HepG2 (cell line): ENCODE data around the gene CD72. TPM values are rescaled to one million over a fixed set of nuclear protein-coding genes. Genes with fewer than 3 reads are reported as not detected.

Experiments used
- ATAC-seq: fragments of 200-7000 bp; cut with Tn5 transposase; 3 replicates; pipeline ENCODE4 v1.9.1; 2020; ENCODE audit warnings: mild to moderate bottlenecking, moderate library complexity
- BruUV-seq: library from RNA; stranded (reverse); fragments of 400-500 nt; replicated peaks from 2 replicates; lab custom pipeline; 2021; lab: Mats Ljungman, UMichigan
- CTCF ChIA-PET: fragments of 300-600 bp; formaldehyde crosslinking; extraction: SDS; loops from one replicate; lab custom pipeline; 2021; ENCODE audit warnings: low total read pairs, inconsistent platforms, low intra/inter-chr PET ratio; lab: Yijun Ruan, JAX
- POLR2A ChIA-PET: fragments of 350-600 bp; sonication (Branson Sonifier 250); formaldehyde crosslinking; loops from one replicate; lab custom pipeline; 2020; ENCODE audit warnings: antibody characterized with exemption, inconsistent platforms; lab: Yijun Ruan, JAX
- DNase-seq: peaks from one replicate; pipeline ENCODE4 v3.0.0-alpha.2; 2015; ENCODE audit warnings: low spot score
- FAIRE-seq: peaks from 3 replicates; lab custom pipeline; 2011; peaks lifted over from hg19 to GRCh38; lab: Jason Lieb, UNC
- H2AFZ ChIP-seq: one replicate; pipeline ENCODE4 v1.6.1; 2011; ENCODE audit warnings: low read length, inconsistent platforms
- H3K27ac ChIP-seq: fragments of 300-600 bp; 3 replicates; pipeline ENCODE4 v1.8.0; 2011; ENCODE audit warnings: mixed run types, mild to moderate bottlenecking, mixed read lengths, low read length, inconsistent platforms; ENCODE audit not compliant: insufficient read depth; ENCODE audit errors: extremely low read length
- H3K27me3 ChIP-seq, 2 experiments: fragments of 200-600 bp in 1 of 2; 2 replicates in 1 of 2; 3 replicates in 1 of 2; pipeline versions ENCODE4 v1.6.0 to v1.8.0; 2011; ENCODE audit warnings: low read length in 2 of 2, mild to moderate bottlenecking in 2 of 2, moderate library complexity in 2 of 2, inconsistent platforms in 1 of 2; ENCODE audit not compliant: insufficient read depth in 2 of 2, control insufficient read depth in 1 of 2
- H3K36me3 ChIP-seq, 2 experiments: fragments of 200-600 bp in 1 of 2; replicated peaks in 1 of 2; 2 replicates in 1 of 2; 3 replicates in 1 of 2; pipeline versions ENCODE4 v1.5.1 to v1.8.0; 2011; ENCODE audit warnings: low read length in 2 of 2, inconsistent platforms in 1 of 2; ENCODE audit not compliant: insufficient read depth in 2 of 2, control insufficient read depth in 1 of 2
- H3K4me1 ChIP-seq: 2 replicates; pipeline ENCODE4 v1.5.1; 2012; ENCODE audit warnings: low read length, inconsistent platforms; ENCODE audit not compliant: insufficient read depth
- H3K4me2 ChIP-seq: 2 replicates; pipeline ENCODE4 v1.6.0; 2011; ENCODE audit warnings: low read depth, low read length, inconsistent platforms
- H3K4me3 ChIP-seq, 3 experiments: fragments of 200-600 bp in 1 of 3; sonication (generic), shearing (Covaris generic) in 1 of 3; replicated peaks in 1 of 3; 2 replicates each; pipeline ENCODE4 v1.5.1; 2011 to 2016; ENCODE audit warnings: low read length in 3 of 3, inconsistent platforms in 2 of 3, low read depth in 2 of 3, mild to moderate bottlenecking in 2 of 3, control low read depth in 1 of 3, mixed read lengths in 1 of 3; ENCODE audit not compliant: insufficient read depth in 1 of 3
- H3K79me2 ChIP-seq: one replicate; pipeline ENCODE4 v1.6.1; 2011; ENCODE audit warnings: low read length, inconsistent platforms; ENCODE audit not compliant: insufficient read depth
- H3K9ac ChIP-seq: 2 replicates; pipeline ENCODE4 v1.6.0; 2011; ENCODE audit warnings: mild to moderate bottlenecking, low read depth, low read length, inconsistent platforms; ENCODE audit not compliant: insufficient read depth
- H3K9me3 ChIP-seq: 2 replicates; pipeline ENCODE4 v1.5.1; 2012; ENCODE audit warnings: mild to moderate bottlenecking, low read length
- H4K20me1 ChIP-seq: 2 replicates; pipeline ENCODE4 v1.6.0; 2011; ENCODE audit warnings: inconsistent platforms, mild to moderate bottlenecking, low read length, moderate library complexity; ENCODE audit not compliant: insufficient read depth
- CREBL2 ChIP-seq: sonication (generic); formaldehyde crosslinking; IDR thresholded peaks from 2 replicates; pipeline ENCODE4 v1.8.1; 2023; ENCODE audit warnings: missing genetic modification reagents, mild to moderate bottlenecking, borderline replicate concordance
- CREM ChIP-seq, 2 experiments: sonication (generic) in 1 of 2; formaldehyde crosslinking in 1 of 2; IDR thresholded peaks; 2 replicates each; pipeline versions ENCODE4 v1.4.0 to v1.6.1; 2016 to 2020; ENCODE audit warnings: antibody characterized with exemption in 1 of 2, mild to moderate bottlenecking in 1 of 2, missing genetic modification reagents in 1 of 2
- KLF13 ChIP-seq: sonication (generic); formaldehyde crosslinking; IDR thresholded peaks from 2 replicates; pipeline ENCODE4 v1.4.0; 2020; ENCODE audit warnings: mild to moderate bottlenecking, missing genetic modification reagents
- NFE2L1 ChIP-seq: sonication (generic); formaldehyde crosslinking; IDR thresholded peaks from 2 replicates; pipeline ENCODE4 v1.4.0; 2020; ENCODE audit warnings: missing genetic modification reagents, mild to moderate bottlenecking, borderline replicate concordance
- NFIC ChIP-seq: IDR thresholded peaks from 2 replicates; pipeline ENCODE4 v1.6.1; 2012; ENCODE audit warnings: mild to moderate bottlenecking, low read length, inconsistent platforms
- PRDM10 ChIP-seq: sonication (generic); formaldehyde crosslinking; IDR thresholded peaks from 2 replicates; pipeline ENCODE4 v1.4.0; 2020; ENCODE audit warnings: low read depth, missing genetic modification reagents
- TERF1 ChIP-seq: sonication (generic); formaldehyde crosslinking; IDR thresholded peaks from 2 replicates; pipeline ENCODE4 v1.8.0; 2022; ENCODE audit warnings: mild to moderate bottlenecking, missing genetic modification reagents, moderate library complexity
- THYN1 ChIP-seq: sonication (generic); formaldehyde crosslinking; IDR thresholded peaks from 2 replicates; pipeline ENCODE4 v1.8.1; 2023; ENCODE audit warnings: low read depth, mild to moderate bottlenecking, moderate library complexity, missing genetic modification reagents, borderline replicate concordance
- ZC3H4 ChIP-seq: sonication (generic); formaldehyde crosslinking; IDR thresholded peaks from 2 replicates; pipeline ENCODE4 v1.4.0; 2020; ENCODE audit warnings: missing genetic modification reagents, borderline replicate concordance
- ZFYVE20 ChIP-seq: sonication (generic); formaldehyde crosslinking; IDR thresholded peaks from 2 replicates; pipeline ENCODE4 v1.8.0; 2023; ENCODE audit warnings: low read depth, mild to moderate bottlenecking, moderate library complexity, missing genetic modification reagents, borderline replicate concordance
- ZIK1 ChIP-seq: sonication (generic); formaldehyde crosslinking; IDR thresholded peaks from 2 replicates; pipeline ENCODE4 v1.5.0; 2020; ENCODE audit warnings: mild to moderate bottlenecking, low read depth, missing genetic modification reagents, borderline replicate concordance
- ZNF446 ChIP-seq: sonication (generic); formaldehyde crosslinking; IDR thresholded peaks from 2 replicates; pipeline ENCODE4 v1.5.0; 2020; ENCODE audit warnings: mild to moderate bottlenecking, missing genetic modification reagents
- ZNF552 ChIP-seq: sonication (generic); formaldehyde crosslinking; IDR thresholded peaks from 2 replicates; pipeline ENCODE4 v1.9.0; 2022; ENCODE audit warnings: missing genetic modification reagents, mild to moderate bottlenecking, borderline replicate concordance
- ZNF605 ChIP-seq: sonication (generic); formaldehyde crosslinking; IDR thresholded peaks from 2 replicates; pipeline ENCODE4 v1.8.0; 2022; ENCODE audit warnings: mild to moderate bottlenecking, missing genetic modification reagents
- ZNF652 ChIP-seq: IDR thresholded peaks from 2 replicates; pipeline ENCODE4 v1.6.1; 2016; ENCODE audit warnings: low read depth, borderline replicate concordance
- ZNF670 ChIP-seq: sonication (generic); formaldehyde crosslinking; IDR thresholded peaks from 2 replicates; pipeline ENCODE4 v1.8.0; 2022; ENCODE audit warnings: mild to moderate bottlenecking, missing genetic modification reagents, borderline replicate concordance
- ZNF883 ChIP-seq: sonication (generic); formaldehyde crosslinking; IDR thresholded peaks from 2 replicates; pipeline ENCODE4 v1.5.1; 2020; ENCODE audit warnings: mild to moderate bottlenecking, missing genetic modification reagents; ENCODE audit errors: not compliant biosample characterization
- WGBS: methylation state at CpG from one replicate; pipeline ENCODE4 v1.1.6; 2017; ENCODE audit warnings: low lambda C conversion rate; 5-methylcytosine and 5-hydroxymethylcytosine counted together
- in situ Hi-C: cut with HindIII; loops from 2 replicates; pipeline ENCODE4 v1.10.0; 2017; ENCODE audit warnings: low pct_unique_long_range_greater_than_20kb; ENCODE audit not compliant: extremely low pct_ligation_motif_present
- intact Hi-C: fragments of 100-400 bp; cut with micrococcal nuclease; formaldehyde crosslinking; loops from one replicate; pipeline ENCODE4 v1.10.0; 2022; ENCODE audit not compliant: unreplicated experiment
- polyA plus RNA-seq, 8 experiments: library from polyadenylated mRNA; depleted of rRNA in 3 of 8; stranded (reverse) in 7 of 8; unstranded in 1 of 8; fragments of >200 nt; fragmentation: Illumina TruSeq in 4 of 8; extraction: Trizol in 4 of 8; gene quantifications; 2 replicates each; pipeline versions ENCODE4 v1.2.1 to v1.2.3, GENCODE V29; 2011 to 2016; ENCODE audit warnings: low read depth in 4 of 8, missing spikeins in 1 of 8, mixed read lengths in 1 of 8; ENCODE audit not compliant: insufficient read depth in 1 of 8
- total RNA-seq, 5 experiments: library from RNA; depleted of rRNA; stranded (reverse); fragments of >200 nt; fragmentation: Illumina TruSeq; extraction: Trizol; gene quantifications; 2 replicates each; pipeline ENCODE4 v1.2.3, GENCODE V29; 2016; ENCODE audit warnings: low read depth in 1 of 5

The CD72 gene
- total and polyA plus RNA-seq, 2 of the 13 experiments (the other 11 are each of a cell fraction or from before 2014, with no cell fraction given), result 0.18 to 1.1 TPM

- ATAC-seq (no peak), FAIRE-seq (no peak), DNase-seq (no peak)
- ChIA-PET POLR2A (no interaction called here), CTCF (no interaction called here)
- TF ChIP-seq ZC3H4 (no peak), KLF13 (CRISPR knock-in tag) (no peak), ZIK1 (no peak), ZNF883 (no peak), NFE2L1 (CRISPR knock-in tag) (no peak), PRDM10 (CRISPR knock-in tag) (no peak), ZNF552 (no peak), CREBL2 (CRISPR knock-in tag) (no peak), TERF1 (CRISPR knock-in tag) (no peak), NFIC (no peak), ZNF652 (CRISPR knock-in tag) (no peak), THYN1 (CRISPR knock-in tag) (no peak), ZNF670 (CRISPR knock-in tag) (no peak), ZFYVE20 (CRISPR knock-in tag) (no peak), ZNF605 (CRISPR knock-in tag) (no peak), CREM (IDR thresholded peaks at IDR 0.05) (no peak), CREM (CRISPR knock-in tag; IDR thresholded peaks at IDR 0.05) (no peak), ZNF446 (CRISPR knock-in tag) (no peak)
- Histone ChIP-seq H3K27me3 (no peaks in the 10 kb centered on the region), H3K4me2 (no peak overlapping the region), H3K4me1 (peaks cover 77% of the 10 kb centered on the region), H3K4me3 (no peak overlapping the region), H2AFZ (no peak overlapping the region), H3K36me3 (peaks cover 2 to 4% of the 10 kb centered on the region in 2 experiments; a peak in 2 of 5 replicates), H3K9me3 (no peaks in the 10 kb centered on the region), H3K79me2 (peaks cover 10% of the 10 kb centered on the region), H3K9ac (no peak overlapping the region), H3K27ac (no peak overlapping the region), H4K20me1 (no peaks in the 10 kb centered on the region)
- 97% methylated on average over 3 of the region's 3 CpGs for WGBS
- in situ Hi-C loops, result loop anchor here (5.0 kb wide), 1 partner anchor 59 kb away; no protein-coding TSS in a partner anchor
- intact Hi-C loops, result no loop called here
- no TSS peak for BruUV-seq
These were observed 49.7 kb upstream of the CD72 start for GRCh38 chr9:35667939-35668338.
